Brain microvascular endothelial cell (primary cell): ENCODE measurements around the gene HCN2.

Experiments
- DNase-seq: peaks from one replicate; pipeline ENCODE4 v3.0.0-alpha.2; 2020
- H3K27ac ChIP-seq: fragments of 250-450 bp; sonication (Bioruptor Pico); 2 replicates; pipeline ENCODE4 v1.5.1; 2020; ENCODE audit warnings: mild to moderate bottlenecking, moderate library complexity
- H3K27me3 ChIP-seq: fragments of 250-450 bp; sonication (Bioruptor Pico); replicated peaks from 2 replicates; pipeline ENCODE4 v1.5.1; 2020; ENCODE audit warnings: mild to moderate bottlenecking
- H3K36me3 ChIP-seq: fragments of 250-450 bp; sonication (Bioruptor Pico); replicated peaks from 2 replicates; pipeline ENCODE4 v1.5.1; 2020; ENCODE audit warnings: mild to moderate bottlenecking
- H3K4me3 ChIP-seq: 2 replicates; pipeline ENCODE4 v1.5.1; 2011; ENCODE audit warnings: low read depth, mild to moderate bottlenecking, control low read depth, low read length, moderate library complexity
- in situ Hi-C: cut with HindIII; loops from 2 replicates; pipeline ENCODE4 v1.10.0; 2017; ENCODE audit warnings: low sequenced_read_pairs, low pct_ligation_motif_present
- TF ChIP-seq, protein P1 (sequence below): IDR thresholded peaks from 2 replicates; pipeline ENCODE4 v1.5.1; 2011; ENCODE audit warnings: low read depth, mild to moderate bottlenecking, moderate library complexity, low read length, control low read depth, inconsistent platforms; ENCODE audit errors: missing control alignments

Gene HCN2

GRCh38 chr19:651114-651818 is 61.6 kb downstream of the HCN2 start:
- Histone ChIP-seq H3K27ac (no peak overlapping the region), H3K36me3 (peaks cover 68% of the 10 kb centered on the region), H3K4me3 (no peak overlapping the region), H3K27me3 (no peaks in the 10 kb centered on the region)
- TF ChIP-seq, protein P1, sequence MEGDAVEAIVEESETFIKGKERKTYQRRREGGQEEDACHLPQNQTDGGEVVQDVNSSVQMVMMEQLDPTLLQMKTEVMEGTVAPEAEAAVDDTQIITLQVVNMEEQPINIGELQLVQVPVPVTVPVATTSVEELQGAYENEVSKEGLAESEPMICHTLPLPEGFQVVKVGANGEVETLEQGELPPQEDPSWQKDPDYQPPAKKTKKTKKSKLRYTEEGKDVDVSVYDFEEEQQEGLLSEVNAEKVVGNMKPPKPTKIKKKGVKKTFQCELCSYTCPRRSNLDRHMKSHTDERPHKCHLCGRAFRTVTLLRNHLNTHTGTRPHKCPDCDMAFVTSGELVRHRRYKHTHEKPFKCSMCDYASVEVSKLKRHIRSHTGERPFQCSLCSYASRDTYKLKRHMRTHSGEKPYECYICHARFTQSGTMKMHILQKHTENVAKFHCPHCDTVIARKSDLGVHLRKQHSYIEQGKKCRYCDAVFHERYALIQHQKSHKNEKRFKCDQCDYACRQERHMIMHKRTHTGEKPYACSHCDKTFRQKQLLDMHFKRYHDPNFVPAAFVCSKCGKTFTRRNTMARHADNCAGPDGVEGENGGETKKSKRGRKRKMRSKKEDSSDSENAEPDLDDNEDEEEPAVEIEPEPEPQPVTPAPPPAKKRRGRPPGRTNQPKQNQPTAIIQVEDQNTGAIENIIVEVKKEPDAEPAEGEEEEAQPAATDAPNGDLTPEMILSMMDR = no peak
- in situ Hi-C loops = no loop called here
- no peak for DNase-seq

GRCh38 chr19:651991-652390 is 62.3 kb downstream of the HCN2 start:
- H3K36me3 ChIP-seq = peaks cover 65% of the 10 kb centered on the region
- in situ Hi-C loops = no loop called here
- H3K27ac ChIP-seq = no peak overlapping the region
- TF ChIP-seq, protein P1 = no peak
- no peak for DNase-seq
- no peak overlapping the region for H3K4me3 ChIP-seq
- no peaks in the 10 kb centered on the region for H3K27me3 ChIP-seq

DNA sequence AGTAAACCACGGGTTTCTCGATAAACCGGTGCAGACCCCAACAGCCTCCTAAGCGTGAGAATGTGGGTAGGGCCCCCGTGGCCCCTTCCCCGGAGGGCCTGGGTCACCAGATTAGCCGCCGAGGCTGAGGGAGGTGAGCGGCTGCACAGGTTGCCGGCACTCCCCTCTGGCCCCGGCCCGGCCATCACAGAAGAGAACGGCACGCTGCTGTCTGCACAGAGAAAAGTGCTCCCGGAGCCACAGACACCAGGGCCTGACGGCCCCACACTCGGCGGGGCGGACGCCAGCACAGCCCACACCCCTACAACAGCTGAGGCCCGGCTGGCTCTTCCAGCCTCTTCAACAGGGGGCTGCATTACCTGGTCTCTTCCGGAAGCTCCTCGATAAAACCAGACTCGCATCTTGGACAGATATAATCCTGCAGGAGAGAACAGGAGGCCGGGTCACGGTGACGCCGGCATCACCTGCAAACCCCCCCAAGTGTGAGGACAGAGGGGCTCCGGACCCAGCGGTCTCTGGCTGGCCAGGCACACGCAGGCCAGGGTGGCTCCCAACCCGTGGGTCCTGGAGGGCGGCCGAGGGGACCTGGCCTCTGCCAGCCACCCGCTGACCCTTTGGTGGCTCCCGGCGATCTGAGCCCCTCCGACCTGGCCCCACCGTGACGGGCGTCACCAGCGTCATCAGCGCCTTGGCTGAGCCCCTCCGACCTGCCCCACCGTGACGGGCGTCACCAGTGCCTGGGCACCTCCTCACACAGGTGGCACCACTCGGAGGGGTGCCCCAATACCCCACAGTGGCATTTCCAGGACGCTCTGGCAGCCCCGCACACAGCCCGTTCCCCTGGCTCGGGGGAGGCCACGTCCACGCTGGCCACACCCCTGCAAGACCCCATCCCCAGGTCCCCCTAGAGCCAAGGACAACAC is 63.0 kb downstream of the HCN2 start:
- H3K27me3 ChIP-seq = no peaks in the 10 kb centered on the region
- H3K4me3 ChIP-seq = no peak overlapping the region
- TF ChIP-seq, protein P1 = no peak
- no peak overlapping the region for H3K27ac ChIP-seq
- DNase-seq = no peak
- peaks cover 62% of the 10 kb centered on the region for H3K36me3 ChIP-seq
- in situ Hi-C loops = no loop called here

- DNase-seq = no peak
- TF ChIP-seq, protein P1 = no peak
- in situ Hi-C loops = no loop called here
- H3K36me3 ChIP-seq = peaks cover 58% of the 10 kb centered on the region
- H3K27me3 ChIP-seq = no peaks in the 10 kb centered on the region
- H3K27ac ChIP-seq = no peak overlapping the region
- no peak overlapping the region for H3K4me3 ChIP-seq
These were observed 63.7 kb downstream of the HCN2 start for GRCh38 chr19:653425-653824.

DNA sequence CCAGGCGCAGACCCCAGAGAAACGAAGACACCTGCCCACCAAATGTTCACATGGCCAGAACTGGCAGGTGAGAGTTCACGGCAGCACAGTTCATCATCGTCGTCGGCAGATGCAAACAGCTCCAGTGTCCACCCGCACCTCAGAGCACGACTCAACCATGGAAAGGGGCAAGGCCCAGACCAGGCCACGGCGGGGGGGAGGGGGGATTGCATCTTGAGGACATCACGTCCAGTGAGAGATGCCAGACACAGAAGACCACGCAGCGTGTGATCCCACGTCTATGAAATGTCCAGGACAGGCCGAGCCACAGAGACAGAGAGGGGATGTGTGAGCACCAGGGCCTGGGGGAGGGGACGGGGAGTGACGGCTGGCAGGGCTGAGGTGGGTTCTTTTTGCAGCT is 66.0 kb downstream of the HCN2 start:
- no peak for DNase-seq
- TF ChIP-seq, protein P1 = no peak
- Histone ChIP-seq H3K4me3 (no peak overlapping the region), H3K27ac (no peak overlapping the region), H3K36me3 (peaks cover 46% of the 10 kb centered on the region), H3K27me3 (no peaks in the 10 kb centered on the region)
- in situ Hi-C loops = no loop called here
